IPS-18a (cell line): ENCODE measurements around the gene RAP1GDS1.
"Not testable (repeated sequence)": the region's sequence is repeated elsewhere in the genome, so short reads cannot be mapped to it uniquely, and the experiment has no call there.

Experiments used
- H3K27ac ChIP-seq: one replicate; pipeline ENCODE4 v1.5.1; 2013; ENCODE audit warnings: low read length
- H3K27me3 ChIP-seq: one replicate; pipeline ENCODE4 v1.6.1; 2013; ENCODE audit warnings: mild to moderate bottlenecking, low read length; ENCODE audit not compliant: control insufficient read depth, insufficient read depth
- H3K36me3 ChIP-seq: one replicate; pipeline ENCODE4 v1.6.1; 2013; ENCODE audit warnings: low read depth, low read length; ENCODE audit not compliant: control insufficient read depth
- H3K4me1 ChIP-seq: one replicate; pipeline ENCODE4 v1.6.1; 2013; ENCODE audit warnings: low read depth, low read length; ENCODE audit not compliant: control insufficient read depth
- H3K4me3 ChIP-seq: one replicate; pipeline ENCODE4 v1.5.1; 2013; ENCODE audit warnings: low read length
- H3K9ac ChIP-seq: one replicate; pipeline ENCODE4 v1.6.1; 2013; ENCODE audit warnings: mild to moderate bottlenecking, low read length, moderate library complexity
- H3K9me3 ChIP-seq: one replicate; pipeline ENCODE4 v1.6.1; 2013; ENCODE audit warnings: low read depth, low read length; ENCODE audit not compliant: control insufficient read depth

The RAP1GDS1 gene

DNA sequence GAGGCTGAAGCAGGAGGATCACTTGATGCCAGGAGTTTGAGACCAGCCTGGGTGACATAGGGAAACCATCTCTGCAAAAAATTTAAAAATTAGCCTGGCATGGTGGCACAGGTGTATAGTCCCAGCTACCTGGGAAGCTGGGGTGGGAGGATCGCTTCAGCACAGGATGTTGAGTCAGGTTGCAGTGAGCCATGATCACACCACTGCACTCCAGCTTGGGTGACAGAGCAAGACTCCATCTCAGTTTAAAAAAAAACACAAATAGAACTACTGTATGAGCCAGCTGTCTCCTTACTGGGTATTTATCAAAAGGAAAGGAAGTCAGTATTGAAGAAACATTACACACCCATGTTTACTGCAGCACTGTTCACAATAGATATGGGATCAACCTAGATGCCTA is 138.7 kb downstream of the RAP1GDS1 start:
- no peak overlapping the region for H3K4me3 ChIP-seq
- H3K9me3 ChIP-seq = peaks cover 5% of the 10 kb centered on the region
- H3K27me3 ChIP-seq = no peaks in the 10 kb centered on the region
- H3K27ac ChIP-seq = no peak overlapping the region
- no peak overlapping the region for H3K9ac ChIP-seq
- H3K36me3 ChIP-seq = no peaks in the 10 kb centered on the region
- no peaks in the 10 kb centered on the region for H3K4me1 ChIP-seq

DNA sequence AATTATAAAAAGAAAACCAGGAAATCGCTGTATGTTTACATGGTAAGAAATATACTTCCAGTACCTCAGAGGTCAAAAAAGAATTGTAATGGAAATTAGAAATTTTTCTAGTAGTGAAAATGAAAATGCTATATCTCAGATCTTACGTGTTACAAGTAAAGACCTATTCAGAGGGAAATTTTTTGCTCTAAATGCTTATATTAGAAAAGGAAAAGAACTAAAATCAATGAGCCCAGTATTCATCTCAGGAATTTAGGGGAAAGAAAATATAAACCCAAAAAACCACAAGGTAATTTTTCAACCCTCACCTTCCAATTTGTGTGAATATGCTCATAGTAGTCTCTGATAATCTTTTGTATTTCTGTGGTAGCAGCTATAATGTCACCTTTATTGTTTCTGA is 145.6 kb downstream of the RAP1GDS1 start:
- no peaks in the 10 kb centered on the region for H3K9me3 ChIP-seq
- H3K27me3 ChIP-seq = no peaks in the 10 kb centered on the region
- H3K27ac ChIP-seq = no peak overlapping the region
- H3K9ac ChIP-seq = no peak overlapping the region
- no peaks in the 10 kb centered on the region for H3K4me1 ChIP-seq
- no peak overlapping the region for H3K4me3 ChIP-seq
- H3K36me3 ChIP-seq = no peaks in the 10 kb centered on the region

DNA sequence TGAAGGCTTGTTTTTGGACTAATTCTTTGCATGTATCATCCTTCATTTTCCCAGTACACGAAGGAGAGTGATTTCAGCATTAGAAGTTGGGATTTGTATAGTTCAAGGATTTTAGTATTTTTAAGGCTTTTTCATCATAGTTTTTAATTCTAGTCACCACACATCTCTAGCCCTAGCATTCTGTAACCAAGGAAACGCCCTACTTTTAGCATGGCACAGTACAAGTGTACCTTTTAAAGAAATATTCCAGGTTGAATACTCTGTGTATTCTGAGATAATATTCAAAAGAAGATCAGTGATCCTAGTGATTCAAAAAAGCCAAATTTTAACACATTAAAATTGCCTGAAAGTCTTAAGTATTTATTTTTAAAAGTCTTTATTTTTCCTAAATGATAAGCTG is 150.5 kb downstream of the RAP1GDS1 start:
- no peaks in the 10 kb centered on the region for H3K27me3 ChIP-seq
- no peaks in the 10 kb centered on the region for H3K4me1 ChIP-seq
- no peak overlapping the region for H3K27ac ChIP-seq
- no peaks in the 10 kb centered on the region for H3K36me3 ChIP-seq
- no peak overlapping the region for H3K4me3 ChIP-seq
- H3K9ac ChIP-seq = no peak overlapping the region
- no peaks in the 10 kb centered on the region for H3K9me3 ChIP-seq

DNA sequence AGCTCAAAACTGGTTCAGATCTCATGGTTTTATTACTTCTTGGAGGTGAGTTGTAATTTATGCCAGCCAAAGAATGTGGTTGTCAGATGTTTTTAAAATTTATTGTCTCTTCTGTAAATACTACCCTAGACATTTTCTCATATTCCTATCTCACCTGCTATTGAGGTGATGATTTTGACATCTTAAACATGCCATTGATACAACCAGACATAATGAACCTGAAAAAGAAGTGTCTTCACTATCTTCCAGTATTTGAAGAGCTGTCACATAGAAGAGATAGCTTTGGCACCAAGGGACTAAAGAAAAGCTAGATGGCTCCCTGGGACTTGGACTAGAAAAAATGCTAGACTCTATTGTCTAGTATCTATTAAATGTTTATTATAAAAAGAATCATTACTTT is 155.7 kb downstream of the RAP1GDS1 start:
- no peaks in the 10 kb centered on the region for H3K4me1 ChIP-seq
- peaks cover 4% of the 10 kb centered on the region for H3K36me3 ChIP-seq
- H3K27ac ChIP-seq = no peak overlapping the region
- H3K9me3 ChIP-seq = no peaks in the 10 kb centered on the region
- H3K9ac ChIP-seq = no peak overlapping the region
- H3K27me3 ChIP-seq = no peaks in the 10 kb centered on the region
- H3K4me3 ChIP-seq = no peak overlapping the region

DNA sequence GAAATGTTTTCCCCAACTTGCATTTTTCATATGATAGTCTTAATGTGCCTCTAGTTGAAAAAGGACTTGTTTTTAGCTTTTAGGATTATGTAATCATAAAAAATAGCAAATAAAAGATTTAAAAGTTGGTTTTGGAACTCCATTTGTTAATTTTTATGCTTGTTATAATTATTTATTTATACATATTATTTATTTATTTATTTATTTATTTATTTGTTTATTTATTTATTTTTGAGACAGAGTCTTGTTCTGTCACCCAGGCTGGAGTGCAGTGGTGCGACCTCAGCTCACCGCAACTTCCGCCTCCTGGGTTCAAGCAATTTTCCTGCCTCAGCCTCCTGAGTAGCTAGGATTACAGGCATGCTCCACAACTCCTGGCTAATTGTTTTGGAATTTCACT is 159.0 kb downstream of the RAP1GDS1 start:
- not testable (repeated sequence) for H3K27me3 ChIP-seq, H3K27ac ChIP-seq, H3K9me3 ChIP-seq, H3K36me3 ChIP-seq, H3K9ac ChIP-seq, H3K4me1 ChIP-seq, H3K4me3 ChIP-seq

DNA sequence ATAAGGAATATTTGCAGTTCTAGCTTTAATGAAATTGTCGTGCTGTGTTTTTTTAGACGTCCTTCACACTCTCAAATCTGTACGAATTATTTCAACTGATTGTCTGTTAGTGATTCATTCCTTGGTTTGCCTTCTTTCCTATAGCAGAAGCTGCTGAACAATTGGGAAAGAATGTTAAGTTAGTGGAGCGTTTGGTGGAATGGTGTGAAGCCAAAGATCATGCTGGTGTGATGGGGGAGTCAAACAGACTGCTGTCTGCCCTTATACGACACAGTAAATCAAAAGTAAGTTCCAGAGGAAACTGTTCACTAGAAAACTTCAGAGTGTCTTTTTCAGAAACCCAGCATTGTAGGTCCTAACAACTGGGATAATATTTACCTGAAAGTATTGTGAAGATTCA is 159.9 kb downstream of the RAP1GDS1 start:
- Histone ChIP-seq H3K36me3 (peaks cover 4% of the 10 kb centered on the region), H3K4me1 (no peaks in the 10 kb centered on the region), H3K9ac (no peak overlapping the region), H3K27ac (no peak overlapping the region), H3K4me3 (no peak overlapping the region), H3K27me3 (no peaks in the 10 kb centered on the region), H3K9me3 (no peaks in the 10 kb centered on the region)

DNA sequence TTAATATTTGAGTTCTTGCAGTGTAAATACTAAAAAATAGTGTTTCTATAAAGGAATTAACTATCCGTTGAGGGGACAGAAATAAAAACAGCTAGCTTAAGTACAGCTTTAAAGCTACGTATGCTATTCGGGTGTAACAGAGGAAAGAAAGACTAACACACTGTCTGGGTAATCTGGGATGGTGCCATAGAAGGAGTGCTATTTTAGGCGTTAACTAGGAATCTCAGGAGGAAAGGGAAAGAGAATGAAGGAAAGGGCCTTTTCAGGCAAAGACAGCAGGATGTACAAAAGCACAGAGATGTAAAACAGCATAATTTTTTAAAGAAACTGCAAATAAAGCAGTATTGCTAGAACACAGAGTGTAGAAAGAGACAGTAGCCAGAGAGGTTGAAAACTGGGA is 161.8 kb downstream of the RAP1GDS1 start:
- H3K9me3 ChIP-seq = no peaks in the 10 kb centered on the region
- H3K4me3 ChIP-seq = no peak overlapping the region
- no peaks in the 10 kb centered on the region for H3K27me3 ChIP-seq
- H3K36me3 ChIP-seq = peaks cover 4% of the 10 kb centered on the region
- H3K4me1 ChIP-seq = no peaks in the 10 kb centered on the region
- no peak overlapping the region for H3K9ac ChIP-seq
- no peak overlapping the region for H3K27ac ChIP-seq

DNA sequence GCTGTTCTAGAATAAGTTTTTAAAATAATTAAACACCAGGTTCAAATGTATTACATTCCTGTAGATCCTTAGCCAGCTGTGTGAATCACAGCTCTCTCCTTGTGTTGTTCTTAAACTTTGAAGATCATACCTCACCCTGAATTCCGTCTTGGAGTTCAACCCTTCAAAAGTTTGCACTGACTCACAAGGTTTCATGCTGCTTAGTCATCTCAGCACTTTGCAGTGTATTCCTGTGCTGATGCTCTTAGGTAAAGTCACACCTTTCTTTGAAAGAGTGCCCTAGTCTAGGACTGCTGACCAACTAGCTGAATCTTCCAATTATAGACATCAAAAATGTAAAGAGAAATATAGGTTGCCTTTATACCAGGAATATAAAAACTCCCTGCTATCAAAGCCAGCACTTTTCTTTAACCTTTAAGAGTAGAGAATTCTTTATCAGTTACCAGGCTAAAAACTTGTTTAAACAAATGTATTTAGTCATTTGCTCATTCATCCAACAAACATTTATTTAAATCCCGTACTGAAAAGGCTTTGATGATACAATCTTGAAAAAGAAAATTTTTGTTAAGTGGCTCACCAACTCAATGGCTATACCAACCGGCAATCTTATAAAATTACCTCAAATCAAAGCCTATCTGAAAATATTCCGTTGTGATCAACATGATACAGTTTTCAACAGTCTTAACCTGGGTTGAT is 169.7 kb downstream of the RAP1GDS1 start:
- Histone ChIP-seq H3K36me3 (peaks cover 3% of the 10 kb centered on the region), H3K9me3 (no peaks in the 10 kb centered on the region), H3K27ac (no peak overlapping the region), H3K9ac (no peak overlapping the region), H3K27me3 (no peaks in the 10 kb centered on the region), H3K4me3 (no peak overlapping the region), H3K4me1 (no peaks in the 10 kb centered on the region)

DNA sequence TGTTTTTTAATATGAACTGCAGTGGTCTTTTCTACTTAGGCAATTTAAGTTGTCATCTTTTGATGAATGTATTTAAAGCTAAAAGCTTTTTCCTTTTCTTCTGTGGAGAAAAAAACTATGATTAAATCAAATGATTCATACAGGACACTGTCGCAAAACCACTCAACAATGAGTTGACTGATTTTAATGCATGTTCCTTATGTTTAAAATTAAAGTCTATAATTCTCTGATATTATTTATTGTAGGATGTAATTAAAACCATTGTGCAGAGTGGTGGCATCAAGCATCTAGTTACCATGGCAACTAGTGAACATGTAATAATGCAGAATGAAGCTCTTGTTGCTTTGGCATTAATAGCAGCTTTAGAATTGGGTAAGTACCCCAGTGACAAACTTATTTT is 172.5 kb downstream of the RAP1GDS1 start:
- H3K27me3 ChIP-seq = no peaks in the 10 kb centered on the region
- H3K9ac ChIP-seq = no peak overlapping the region
- no peaks in the 10 kb centered on the region for H3K4me1 ChIP-seq
- H3K9me3 ChIP-seq = no peaks in the 10 kb centered on the region
- H3K36me3 ChIP-seq = peaks cover 3% of the 10 kb centered on the region
- no peak overlapping the region for H3K27ac ChIP-seq
- no peak overlapping the region for H3K4me3 ChIP-seq

DNA sequence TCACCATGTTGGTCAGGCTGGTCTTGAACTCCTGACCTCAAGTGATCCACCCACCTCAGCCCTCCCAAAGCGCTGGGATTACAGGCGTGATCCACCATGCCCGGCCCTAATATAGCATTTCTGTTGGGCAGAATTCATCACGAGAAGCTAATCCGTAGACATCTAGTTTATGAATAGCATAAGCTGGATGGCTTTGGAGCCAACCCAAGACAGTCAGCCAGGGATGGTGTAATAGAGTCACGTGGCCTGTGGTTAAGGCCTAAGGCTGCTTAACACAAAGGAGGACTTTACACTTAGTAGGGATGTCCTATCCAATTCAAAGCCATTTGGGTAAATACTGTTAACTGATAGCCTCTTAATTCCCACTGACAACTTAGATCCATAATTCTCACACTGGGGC is 173.6 kb downstream of the RAP1GDS1 start:
- Histone ChIP-seq H3K36me3 (peaks cover 3% of the 10 kb centered on the region), H3K9me3 (no peaks in the 10 kb centered on the region), H3K4me1 (no peaks in the 10 kb centered on the region), H3K9ac (no peak overlapping the region), H3K4me3 (no peak overlapping the region), H3K27me3 (no peaks in the 10 kb centered on the region), H3K27ac (no peak overlapping the region)

DNA sequence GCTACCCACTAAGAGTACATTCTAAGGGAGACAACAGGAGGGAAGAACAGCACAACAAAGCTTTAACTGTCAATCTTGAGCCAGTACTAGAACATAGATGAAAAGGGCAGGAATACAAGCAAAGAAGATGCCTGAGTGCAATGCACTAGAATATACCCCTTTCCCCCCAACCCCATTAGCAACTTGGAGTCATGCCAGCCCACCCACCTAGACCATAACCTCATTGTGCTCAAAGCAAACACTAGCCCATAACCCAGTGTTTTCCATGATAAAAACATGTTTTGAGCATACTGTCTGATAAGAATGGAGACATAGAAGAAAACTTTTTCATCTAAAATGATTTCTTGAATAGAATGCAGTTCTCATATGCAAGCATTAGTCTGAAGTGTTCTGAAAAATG is 183.2 kb downstream of the RAP1GDS1 start:
- no peak overlapping the region for H3K27ac ChIP-seq
- peaks cover 5% of the 10 kb centered on the region for H3K36me3 ChIP-seq
- no peak overlapping the region for H3K9ac ChIP-seq
- H3K4me1 ChIP-seq = no peaks in the 10 kb centered on the region
- H3K9me3 ChIP-seq = no peaks in the 10 kb centered on the region
- no peak overlapping the region for H3K4me3 ChIP-seq
- no peaks in the 10 kb centered on the region for H3K27me3 ChIP-seq

DNA sequence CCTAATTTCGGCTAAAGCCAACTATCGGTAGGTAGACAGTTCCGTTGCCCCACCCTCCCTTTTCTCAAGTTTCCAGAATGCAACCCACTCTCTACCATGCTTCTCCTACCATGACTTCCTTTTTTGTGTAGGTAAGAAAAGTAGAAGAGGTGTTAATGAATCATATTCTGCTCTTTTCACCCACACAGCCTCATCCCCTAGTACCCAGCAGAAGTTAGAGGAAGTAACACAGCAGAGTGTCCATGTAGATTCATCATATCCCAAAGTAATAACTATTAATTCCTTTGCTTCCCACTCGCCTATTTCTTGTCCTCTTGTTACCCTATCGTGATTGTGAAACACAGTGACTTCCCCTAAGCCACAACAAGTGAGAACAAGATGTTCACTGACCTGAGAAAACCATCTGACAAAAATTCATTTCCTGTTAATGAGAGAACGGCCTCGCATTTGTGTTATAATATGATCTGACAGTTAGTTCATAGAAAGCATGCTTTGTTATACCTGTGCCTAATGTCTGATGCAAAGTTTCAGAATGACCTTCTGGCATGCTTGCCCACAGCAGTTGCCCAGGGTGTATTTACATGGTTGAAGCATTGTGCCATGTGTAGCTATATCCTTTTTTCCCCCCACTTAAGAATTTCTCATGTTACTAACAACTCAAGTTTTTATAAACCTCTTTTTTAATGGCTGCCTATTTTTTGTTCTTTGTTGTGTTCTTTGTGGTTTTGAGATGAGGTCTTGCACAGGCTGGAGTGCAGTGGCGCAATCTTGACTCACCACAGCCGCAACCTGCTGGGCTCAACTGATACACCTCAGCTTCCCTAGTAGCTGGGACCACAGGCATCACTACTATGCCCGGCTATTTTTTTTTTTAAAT is 185.6 kb downstream of the RAP1GDS1 start:
- Histone ChIP-seq H3K4me1 (no peaks in the 10 kb centered on the region), H3K27ac (no peak overlapping the region)

More for the DNA sequence above, 185.6 kb downstream of the RAP1GDS1 start:
- Histone ChIP-seq H3K9me3 (no peaks in the 10 kb centered on the region), H3K4me3 (no peak overlapping the region), H3K27me3 (no peaks in the 10 kb centered on the region), H3K9ac (no peak overlapping the region), H3K36me3 (peaks cover 5% of the 10 kb centered on the region)
